GM18873 (cell line): Measurements from ENCODE around the gene INPP4B.
"Not testable (repeated sequence)": the region's sequence is repeated elsewhere in the genome, so short reads cannot be mapped to it uniquely, and the experiment has no call there.

ENCODE experiments used
- ATAC-seq: cut with Tn5 transposase; IDR thresholded peaks from one replicate; pipeline ENCODE4 v1.9.1; 2021; ENCODE audit warnings: mild to moderate bottlenecking, moderate library complexity, moderate number of reproducible peaks; ENCODE audit not compliant: unreplicated experiment, low FRiP score

INPP4B gene

GRCh38 chr4:142826503-142827241 is 19.4 kb downstream of the INPP4B start:
- ATAC-seq: no peak

- ATAC-seq: no peak
Measured at GRCh38 chr4:142824368-142824767, 21.7 kb downstream of the INPP4B start.

GRCh38 chr4:142823796-142824195 is 22.3 kb downstream of the INPP4B start:
- no peak for ATAC-seq

- no peak for ATAC-seq
Measured at GRCh38 chr4:142818476-142818875, 27.6 kb downstream of the INPP4B start.

DNA sequence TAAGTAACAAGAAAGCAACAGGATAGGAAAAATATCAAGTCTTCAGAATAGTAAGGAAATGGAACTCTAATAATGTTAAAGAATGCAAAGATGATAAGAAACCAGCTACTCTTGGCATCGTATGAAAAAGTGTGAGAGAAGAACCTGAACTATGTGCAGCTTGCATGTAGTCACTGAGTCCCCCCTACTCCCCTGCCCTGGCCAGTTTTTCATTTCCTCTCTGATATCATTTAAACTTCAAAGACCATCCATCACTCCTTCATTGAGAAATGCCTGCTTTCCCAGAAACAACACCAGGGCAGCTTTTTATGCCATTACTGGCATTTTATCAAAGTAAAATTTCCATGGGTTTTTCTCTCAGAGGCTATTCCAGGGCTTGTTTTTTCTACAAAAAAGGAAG is 28.1 kb downstream of the INPP4B start:
- ATAC-seq: no peak

DNA sequence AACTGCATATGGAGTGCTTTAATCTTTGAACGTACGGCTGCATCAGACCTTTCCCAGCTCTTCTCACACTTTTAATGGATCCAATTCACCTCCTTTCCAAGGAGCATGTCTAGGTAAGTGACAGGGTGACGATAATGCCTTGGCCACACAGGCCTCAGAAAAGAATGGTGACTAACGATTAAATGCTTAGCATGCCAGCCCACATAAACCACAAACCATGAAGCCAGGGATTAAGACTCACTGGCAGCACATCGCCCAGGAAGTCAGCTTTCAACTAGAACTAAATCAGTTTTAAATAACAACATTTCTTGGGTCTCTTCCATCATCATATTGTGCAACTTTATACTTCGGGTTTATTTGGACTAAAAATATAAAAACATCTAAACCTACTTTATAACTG is 28.7 kb downstream of the INPP4B start:
- no peak for ATAC-seq

DNA sequence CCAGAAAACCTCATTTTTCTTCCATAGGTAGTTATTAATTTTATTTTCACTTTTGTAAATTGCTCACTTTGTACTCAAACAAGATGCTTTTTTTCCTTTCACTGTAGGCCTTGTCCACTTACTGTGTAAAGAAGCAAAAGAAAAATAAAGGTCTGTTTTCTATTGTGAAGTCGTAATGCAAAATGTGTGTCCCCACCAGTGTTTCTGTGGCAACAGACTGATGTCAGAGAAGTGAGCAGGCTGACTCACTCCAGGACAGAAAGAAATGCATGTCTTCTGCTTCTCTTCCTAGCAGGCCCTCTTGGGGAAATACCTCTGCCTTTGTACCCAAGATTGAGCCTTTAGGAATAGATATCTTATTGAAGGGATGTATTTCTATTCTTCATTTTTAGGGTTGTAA is 30.3 kb downstream of the INPP4B start:
- ATAC-seq: no peak

GRCh38 chr4:142813388-142813787 is 32.7 kb downstream of the INPP4B start:
- ATAC-seq: no peak

DNA sequence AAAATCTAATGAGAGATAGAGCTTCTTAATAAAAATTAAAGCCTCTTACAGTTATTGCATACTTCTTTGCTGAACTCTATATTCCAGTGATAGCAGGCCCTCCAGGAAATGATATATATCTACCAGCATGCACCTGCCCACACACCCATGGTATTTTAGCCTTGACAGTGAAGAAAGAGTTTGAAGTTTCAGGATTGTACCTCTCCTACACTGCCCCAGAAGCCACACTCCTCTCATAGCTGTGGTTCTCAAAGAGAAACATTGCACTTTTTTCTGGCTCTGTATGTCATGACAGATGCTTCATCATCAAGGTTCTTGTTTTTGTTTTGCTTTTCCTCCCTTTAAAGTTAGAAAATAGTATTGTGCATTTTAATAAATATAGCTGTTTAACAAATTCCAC is 34.0 kb downstream of the INPP4B start:
- ATAC-seq: no peak

DNA sequence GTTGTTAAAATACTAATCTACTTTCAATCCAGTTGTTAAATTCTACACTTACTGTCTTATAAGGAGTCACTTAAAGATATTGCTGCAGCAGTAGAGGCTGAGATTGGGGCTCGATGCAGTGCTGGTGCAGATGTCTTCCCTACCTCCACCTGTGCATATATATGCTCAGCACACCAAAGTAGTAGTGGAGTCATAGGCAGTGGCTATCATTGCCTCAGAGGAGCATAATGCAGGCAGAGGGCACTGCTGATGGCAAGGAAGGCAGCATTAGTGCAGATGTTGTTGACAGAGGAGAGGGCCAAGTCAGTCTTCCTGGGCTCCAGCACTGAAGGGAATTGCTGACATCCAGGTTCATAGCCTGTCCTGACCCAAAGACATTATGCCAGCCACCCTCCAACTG is 35.1 kb downstream of the INPP4B start:
- ATAC-seq: no peak

GRCh38 chr4:142809559-142809958 is 36.5 kb downstream of the INPP4B start:
- no peak for ATAC-seq

DNA sequence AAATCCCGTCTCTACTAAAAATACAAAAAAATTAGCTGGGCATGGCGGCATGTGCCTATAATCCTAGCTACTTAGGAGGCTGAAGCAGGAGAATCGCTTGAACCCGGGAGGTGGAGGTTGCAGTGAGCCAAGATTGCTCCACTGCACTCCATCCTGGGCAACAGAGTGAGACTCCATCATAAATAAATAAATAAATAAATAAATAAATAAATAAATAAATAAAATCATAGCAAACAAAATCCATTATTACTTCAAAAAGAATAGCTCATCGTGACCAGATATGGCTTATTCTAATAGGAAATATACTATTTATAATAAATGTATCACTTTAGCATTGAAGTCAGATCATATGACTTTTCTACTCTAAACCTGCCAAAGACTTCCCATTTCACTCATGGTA is 42.2 kb downstream of the INPP4B start:
- ATAC-seq: not testable (repeated sequence)

- ATAC-seq: no peak
Measured at GRCh38 chr4:142801966-142802365, 44.1 kb downstream of the INPP4B start.

- ATAC-seq: no peak
Measured at GRCh38 chr4:142781114-142781513, 65.0 kb downstream of the INPP4B start.

DNA sequence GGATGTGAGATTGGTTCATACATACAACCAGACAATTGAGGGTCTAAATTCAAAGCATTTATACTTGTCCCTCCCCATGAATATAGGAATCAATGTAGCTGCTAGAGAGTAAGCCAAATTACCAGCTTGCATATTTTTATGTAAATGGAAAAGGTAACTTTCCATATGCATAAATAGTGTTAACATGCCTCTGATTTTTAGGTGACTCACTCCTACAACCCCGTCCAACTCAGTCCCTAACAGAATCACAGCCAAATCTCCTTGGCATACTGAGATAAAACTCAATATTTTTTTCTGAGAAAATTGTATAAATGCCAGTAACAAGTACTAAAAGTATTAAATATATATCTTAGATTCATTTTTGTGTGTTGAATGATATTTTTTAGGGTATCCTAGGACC is 67.2 kb downstream of the INPP4B start:
- ATAC-seq: no peak

DNA sequence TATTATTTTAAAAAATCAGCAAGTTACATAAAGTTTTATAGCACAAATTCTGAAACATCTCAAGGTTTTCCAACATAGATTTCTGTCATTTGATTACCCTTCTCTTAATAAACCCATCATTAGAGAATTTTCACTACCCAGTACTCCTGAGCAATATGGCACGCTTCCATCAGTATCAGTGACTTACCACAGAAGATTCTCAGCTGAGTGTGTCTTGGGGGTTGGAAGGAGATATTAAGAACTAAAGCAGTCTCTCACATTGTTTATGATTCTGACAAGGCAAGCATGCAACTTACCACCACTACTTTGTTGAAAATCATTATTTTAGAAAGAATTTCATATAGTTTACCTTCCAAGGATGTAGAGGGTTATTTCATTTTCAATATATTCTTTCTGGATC is 67.7 kb downstream of the INPP4B start:
- ATAC-seq: no peak

GRCh38 chr4:142777045-142777743 is 68.9 kb downstream of the INPP4B start:
- ATAC-seq: no peak

DNA sequence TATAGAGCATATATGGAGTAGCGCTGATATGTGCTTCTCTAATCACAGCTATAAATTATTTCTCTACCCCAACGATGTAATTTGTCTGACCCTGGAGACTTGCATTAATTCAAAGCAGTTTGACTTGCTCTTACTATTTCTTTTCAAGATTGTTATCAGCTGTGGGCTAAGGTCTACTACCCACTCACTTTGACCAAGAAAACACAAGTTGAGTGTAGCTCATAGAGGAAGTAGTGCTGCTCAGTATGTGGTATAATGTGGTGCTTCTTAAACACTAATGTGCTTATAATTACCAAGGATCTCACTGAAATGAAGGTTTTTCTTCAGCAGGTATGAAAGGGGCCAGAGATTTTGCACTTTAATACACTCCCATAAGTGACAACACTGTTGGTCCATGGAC is 70.1 kb downstream of the INPP4B start:
- ATAC-seq: no peak

- no peak for ATAC-seq
Measured at GRCh38 chr4:142773505-142773904, 72.6 kb downstream of the INPP4B start.

GRCh38 chr4:142762280-142762679 is 83.8 kb downstream of the INPP4B start:
- ATAC-seq: no peak

- no peak for ATAC-seq
Measured at GRCh38 chr4:142752202-142752786, 93.8 kb downstream of the INPP4B start.
